Measurements from ENCODE around the gene EDNRA. TPM values are rescaled to one million over a fixed set of nuclear protein-coding genes. Genes with fewer than 3 reads are reported as not detected.

EDNRA gene
- total RNA-seq, 1 experiment from 2014 or later = not detected

DNA sequence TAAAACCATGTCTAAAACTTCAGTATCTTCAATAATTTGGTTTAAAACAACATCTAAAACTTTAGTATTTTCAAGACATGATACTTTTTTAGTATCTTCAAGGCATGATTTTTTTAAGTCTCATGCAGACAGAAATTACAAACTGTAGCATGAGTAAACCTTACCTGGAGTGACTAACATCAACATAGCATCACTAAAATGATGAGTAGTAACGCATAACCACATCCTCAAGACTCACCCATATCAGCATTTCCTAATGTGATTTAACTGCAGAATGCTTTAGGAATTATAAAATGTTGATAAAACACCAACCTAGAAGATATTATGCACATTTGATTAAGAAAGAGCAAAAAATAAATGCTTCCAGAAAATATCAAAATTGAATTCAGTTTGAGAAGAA, 19.7 kb upstream of the EDNRA start:
- TF ChIP-seq EZH2 (IDR thresholded peaks at IDR 0.05; ENCODE audit: low read depth) = no peak
- no peak for TF ChIP-seq CTCF (conservative IDR thresholded peaks at IDR 0.05)
- intact Hi-C loops (cut with micrococcal nuclease; ENCODE audit: unreplicated experiment) = no loop called here
- ChIA-PET POLR2A (ENCODE audit: unreplicated experiment) (no interaction called here), CTCF (no interaction called here)
- Histone ChIP-seq H3K27ac (no peak overlapping the region), H3K9me2 (ENCODE audit: insufficient read depth) (no peaks in the 10 kb centered on the region), H3K36me3 (ENCODE audit: low read depth) (no peaks in the 10 kb centered on the region), H3K4me2 (no peak overlapping the region), H3K79me2 (ENCODE audit: low read depth) (no peaks in the 10 kb centered on the region), H4K20me1 (ENCODE audit: insufficient read depth) (no peaks in the 10 kb centered on the region), H3F3A (ENCODE audit: insufficient read depth, low read depth) (no peaks in the 10 kb centered on the region), H3K27me3 (ENCODE audit: insufficient read depth, low read depth) (no peaks in the 10 kb centered on the region), H3K4me1 (replicated peaks; ENCODE audit: insufficient read depth) (no peaks in the 10 kb centered on the region), H2AFZ (no peak overlapping the region), H3K4me3 (no peak overlapping the region), H3K9me3 (ENCODE audit: insufficient read depth, low read depth) (no peaks in the 10 kb centered on the region)
- BruUV-seq (replicated peaks) = no TSS peak
- DNase-seq = no peak

- Histone ChIP-seq H2AFZ (no peak overlapping the region), H3K4me3 (no peak overlapping the region), H4K20me1 (ENCODE audit: insufficient read depth) (no peaks in the 10 kb centered on the region), H3F3A (ENCODE audit: insufficient read depth, low read depth) (no peaks in the 10 kb centered on the region), H3K27ac (no peak overlapping the region), H3K4me1 (replicated peaks; ENCODE audit: insufficient read depth) (no peaks in the 10 kb centered on the region), H3K9me2 (ENCODE audit: insufficient read depth) (no peaks in the 10 kb centered on the region), H3K9me3 (ENCODE audit: insufficient read depth, low read depth) (no peaks in the 10 kb centered on the region), H3K36me3 (ENCODE audit: low read depth) (no peaks in the 10 kb centered on the region), H3K79me2 (ENCODE audit: low read depth) (no peaks in the 10 kb centered on the region), H3K4me2 (no peak overlapping the region), H3K27me3 (ENCODE audit: insufficient read depth, low read depth) (no peaks in the 10 kb centered on the region)
- no peak for DNase-seq
- no TSS peak for BruUV-seq (replicated peaks)
- ChIA-PET CTCF (no interaction called here), POLR2A (ENCODE audit: unreplicated experiment) (no interaction called here)
- TF ChIP-seq CTCF (conservative IDR thresholded peaks at IDR 0.05) = no peak
- no peak for TF ChIP-seq EZH2 (IDR thresholded peaks at IDR 0.05; ENCODE audit: low read depth)
- intact Hi-C loops (cut with micrococcal nuclease; ENCODE audit: unreplicated experiment) = no loop called here
Observed at GRCh38 chr4:147463065-147463464, 17.8 kb upstream of the EDNRA start.

GRCh38 chr4:147465461-147465860, 15.4 kb upstream of the EDNRA start:
- intact Hi-C loops (cut with micrococcal nuclease; ENCODE audit: unreplicated experiment) = no loop called here
- no peaks in the 10 kb centered on the region for H3K79me2 ChIP-seq (ENCODE audit: low read depth)
- no peak overlapping the region for H2AFZ ChIP-seq
- H3K27ac ChIP-seq = no peak overlapping the region
- no peak for DNase-seq
- no peak overlapping the region for H3K4me2 ChIP-seq
- no peak for TF ChIP-seq EZH2 (IDR thresholded peaks at IDR 0.05; ENCODE audit: low read depth)
- no peak for TF ChIP-seq CTCF (conservative IDR thresholded peaks at IDR 0.05)
- H3K27me3 ChIP-seq (ENCODE audit: insufficient read depth, low read depth) = no peaks in the 10 kb centered on the region
- no TSS peak for BruUV-seq (replicated peaks)
- no peaks in the 10 kb centered on the region for H3K4me1 ChIP-seq (replicated peaks; ENCODE audit: insufficient read depth)
- H3K9me3 ChIP-seq (ENCODE audit: insufficient read depth, low read depth) = no peaks in the 10 kb centered on the region
- H3K36me3 ChIP-seq (ENCODE audit: low read depth) = no peaks in the 10 kb centered on the region
- POLR2A ChIA-PET (ENCODE audit: unreplicated experiment) = no interaction called here
- no peaks in the 10 kb centered on the region for H3K9me2 ChIP-seq (ENCODE audit: insufficient read depth)
- no peaks in the 10 kb centered on the region for H3F3A ChIP-seq (ENCODE audit: insufficient read depth, low read depth)
- no peaks in the 10 kb centered on the region for H4K20me1 ChIP-seq (ENCODE audit: insufficient read depth)
- H3K4me3 ChIP-seq = no peak overlapping the region
- CTCF ChIA-PET = no interaction called here
